Panc1 (cell line): ENCODE data around the gene SLC66A2.

Source experiments
- POLR2AphosphoS5 ChIP-seq: IDR thresholded peaks from 2 replicates; pipeline ENCODE4 v1.6.1; 2012; ENCODE audit warnings: mild to moderate bottlenecking, low read depth, low read length, moderate library complexity
- SIN3A ChIP-seq: IDR thresholded peaks from 2 replicates; pipeline ENCODE4 v1.6.1; 2012; ENCODE audit warnings: low read depth, mild to moderate bottlenecking, low read length, moderate library complexity, borderline replicate concordance; ENCODE audit not compliant: insufficient read depth
- TF ChIP-seq, protein P1 (sequence below): fragments of 450-650 bp; IDR thresholded peaks from 2 replicates; pipeline ENCODE4 v1.5.1; 2017; ENCODE audit warnings: mild to moderate bottlenecking
- TF ChIP-seq, protein P2 (sequence below), 2 experiments: IDR thresholded peaks; 2 replicates each; pipeline ENCODE4 v1.6.1; 2011 to 2012; ENCODE audit warnings: low read depth in 2 of 2, control low read depth in 1 of 2, low read length in 1 of 2, mild to moderate bottlenecking in 1 of 2, moderate library complexity in 1 of 2; ENCODE audit not compliant: insufficient read depth in 1 of 2

DNA sequence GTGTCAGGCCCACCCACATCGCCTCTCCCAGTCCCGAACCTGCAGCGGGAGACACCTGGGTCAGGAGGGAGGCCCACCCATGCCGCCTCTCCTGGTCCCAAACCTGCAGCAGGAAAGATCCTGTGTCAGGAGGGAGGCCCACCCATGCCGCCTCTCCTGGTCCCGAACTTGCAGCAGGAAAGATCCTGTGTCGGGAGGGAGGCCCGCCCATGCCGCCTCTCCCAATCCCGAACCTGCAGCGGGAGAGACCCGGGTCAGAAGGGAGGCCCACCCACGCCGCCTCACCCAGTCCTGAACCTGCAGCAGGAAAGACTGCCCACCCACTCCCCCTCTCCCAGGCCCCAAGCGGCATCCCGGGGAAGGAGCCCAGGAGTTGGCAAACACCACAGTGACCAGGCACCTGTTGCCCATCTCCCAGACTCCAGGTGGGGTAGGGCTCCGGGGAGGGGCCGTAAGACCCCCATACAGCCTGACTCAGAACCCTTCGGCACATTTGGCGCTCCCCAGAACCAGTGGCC is 7.8 kb downstream of the SLC66A2 start:
- TF ChIP-seq, protein P1, sequence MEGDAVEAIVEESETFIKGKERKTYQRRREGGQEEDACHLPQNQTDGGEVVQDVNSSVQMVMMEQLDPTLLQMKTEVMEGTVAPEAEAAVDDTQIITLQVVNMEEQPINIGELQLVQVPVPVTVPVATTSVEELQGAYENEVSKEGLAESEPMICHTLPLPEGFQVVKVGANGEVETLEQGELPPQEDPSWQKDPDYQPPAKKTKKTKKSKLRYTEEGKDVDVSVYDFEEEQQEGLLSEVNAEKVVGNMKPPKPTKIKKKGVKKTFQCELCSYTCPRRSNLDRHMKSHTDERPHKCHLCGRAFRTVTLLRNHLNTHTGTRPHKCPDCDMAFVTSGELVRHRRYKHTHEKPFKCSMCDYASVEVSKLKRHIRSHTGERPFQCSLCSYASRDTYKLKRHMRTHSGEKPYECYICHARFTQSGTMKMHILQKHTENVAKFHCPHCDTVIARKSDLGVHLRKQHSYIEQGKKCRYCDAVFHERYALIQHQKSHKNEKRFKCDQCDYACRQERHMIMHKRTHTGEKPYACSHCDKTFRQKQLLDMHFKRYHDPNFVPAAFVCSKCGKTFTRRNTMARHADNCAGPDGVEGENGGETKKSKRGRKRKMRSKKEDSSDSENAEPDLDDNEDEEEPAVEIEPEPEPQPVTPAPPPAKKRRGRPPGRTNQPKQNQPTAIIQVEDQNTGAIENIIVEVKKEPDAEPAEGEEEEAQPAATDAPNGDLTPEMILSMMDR = no peak
- TF ChIP-seq, protein P2, sequence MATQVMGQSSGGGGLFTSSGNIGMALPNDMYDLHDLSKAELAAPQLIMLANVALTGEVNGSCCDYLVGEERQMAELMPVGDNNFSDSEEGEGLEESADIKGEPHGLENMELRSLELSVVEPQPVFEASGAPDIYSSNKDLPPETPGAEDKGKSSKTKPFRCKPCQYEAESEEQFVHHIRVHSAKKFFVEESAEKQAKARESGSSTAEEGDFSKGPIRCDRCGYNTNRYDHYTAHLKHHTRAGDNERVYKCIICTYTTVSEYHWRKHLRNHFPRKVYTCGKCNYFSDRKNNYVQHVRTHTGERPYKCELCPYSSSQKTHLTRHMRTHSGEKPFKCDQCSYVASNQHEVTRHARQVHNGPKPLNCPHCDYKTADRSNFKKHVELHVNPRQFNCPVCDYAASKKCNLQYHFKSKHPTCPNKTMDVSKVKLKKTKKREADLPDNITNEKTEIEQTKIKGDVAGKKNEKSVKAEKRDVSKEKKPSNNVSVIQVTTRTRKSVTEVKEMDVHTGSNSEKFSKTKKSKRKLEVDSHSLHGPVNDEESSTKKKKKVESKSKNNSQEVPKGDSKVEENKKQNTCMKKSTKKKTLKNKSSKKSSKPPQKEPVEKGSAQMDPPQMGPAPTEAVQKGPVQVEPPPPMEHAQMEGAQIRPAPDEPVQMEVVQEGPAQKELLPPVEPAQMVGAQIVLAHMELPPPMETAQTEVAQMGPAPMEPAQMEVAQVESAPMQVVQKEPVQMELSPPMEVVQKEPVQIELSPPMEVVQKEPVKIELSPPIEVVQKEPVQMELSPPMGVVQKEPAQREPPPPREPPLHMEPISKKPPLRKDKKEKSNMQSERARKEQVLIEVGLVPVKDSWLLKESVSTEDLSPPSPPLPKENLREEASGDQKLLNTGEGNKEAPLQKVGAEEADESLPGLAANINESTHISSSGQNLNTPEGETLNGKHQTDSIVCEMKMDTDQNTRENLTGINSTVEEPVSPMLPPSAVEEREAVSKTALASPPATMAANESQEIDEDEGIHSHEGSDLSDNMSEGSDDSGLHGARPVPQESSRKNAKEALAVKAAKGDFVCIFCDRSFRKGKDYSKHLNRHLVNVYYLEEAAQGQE (IDR thresholded peaks at IDR 0.05; ENCODE audit: insufficient read depth in 1 of 2, low read depth in 2 of 2, low read length in 1 of 2) = no peak
- TF ChIP-seq POLR2AphosphoS5 (no peak), SIN3A (no peak)
